ENCODE data around the gene KRTAP27-1. TPM values are rescaled to one million over a fixed set of nuclear protein-coding genes. Genes with fewer than 3 reads are reported as not detected.

The KRTAP27-1 gene
- total RNA-seq, 2 donors from 2014 or later = not detected

DNA sequence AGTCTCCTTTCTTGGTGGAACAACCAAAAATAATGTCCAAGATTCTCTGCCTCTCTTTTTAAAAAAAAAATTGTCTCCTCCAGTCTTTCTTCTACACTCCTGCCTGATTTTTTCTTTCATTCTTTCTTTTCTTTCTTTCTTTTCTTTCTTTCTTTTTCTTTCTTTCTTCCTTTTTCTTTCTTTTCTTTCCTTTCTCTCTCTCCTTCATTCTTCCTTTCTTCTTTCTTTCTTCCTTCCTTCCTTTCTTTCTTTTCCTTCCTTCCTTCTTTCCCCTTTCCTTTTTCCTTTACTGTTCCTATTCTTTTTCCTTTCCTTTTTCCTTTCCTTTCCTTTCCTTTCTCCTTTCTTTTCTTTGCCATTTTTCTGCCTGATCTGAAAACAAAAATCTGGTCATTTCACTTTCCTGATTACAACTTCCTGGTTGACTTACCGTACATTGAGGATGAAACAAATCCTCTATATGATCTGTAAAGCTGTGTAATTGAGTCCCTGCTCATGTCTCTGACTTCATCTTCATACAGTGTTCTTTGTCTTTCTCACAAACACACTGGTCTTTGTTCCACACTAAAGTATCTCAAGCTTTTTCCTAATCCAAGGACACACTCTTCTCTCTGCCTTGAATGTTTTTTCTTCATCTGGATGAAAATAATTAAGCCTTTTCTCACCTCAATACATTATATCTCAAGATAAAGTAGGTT is 17.0 kb upstream of the KRTAP27-1 start:
- Histone ChIP-seq H3K4me3 (no peak overlapping the region), H3K9me3 (no peaks in the 10 kb centered on the region), H3K27ac (no peak overlapping the region), H3K36me3 (replicated peaks in 1 of 2; ENCODE audit: insufficient read depth in 1 of 2, low read depth in 2 of 2) (no peaks in the 10 kb centered on the region), H3K27me3 (no peaks in the 10 kb centered on the region), H3K4me1 (no peaks in the 10 kb centered on the region)
- WGBS, 2 donors = 46 to 51% methylated on average over 1 of the region's 1 CpG
- ATAC-seq (no peak), DNase-seq (no peak)
- intact Hi-C loops (cut with DNase I) = no loop called here
- TF ChIP-seq POLR2A (IDR thresholded peaks at IDR 0.05) = no peak

DNA sequence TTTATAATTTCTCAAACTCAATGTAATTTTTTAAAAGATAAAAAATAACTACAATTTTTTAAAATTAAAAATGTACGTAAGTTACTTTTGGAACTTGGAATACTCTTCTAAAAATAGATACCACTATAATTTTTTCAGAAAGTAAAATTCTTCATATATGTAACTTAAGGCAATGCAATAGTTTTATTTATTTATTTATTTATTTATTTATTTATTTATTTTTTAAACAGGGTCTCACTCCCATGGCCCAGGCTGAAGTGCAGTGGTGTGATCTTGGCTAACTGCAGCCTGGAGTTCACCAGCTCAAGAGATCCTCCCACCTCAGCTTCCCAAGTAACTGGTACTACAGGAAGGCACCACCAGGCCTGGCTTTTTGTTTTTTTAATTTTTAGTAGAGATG is 14.0 kb upstream of the KRTAP27-1 start:
- TF ChIP-seq POLR2A (IDR thresholded peaks at IDR 0.05) = no peak
- TF ChIP-seq CTCF (IDR thresholded peaks at IDR 0.05) = no peak
- Histone ChIP-seq H3K9me3 (no peaks in the 10 kb centered on the region), H3K4me1 (no peaks in the 10 kb centered on the region), H3K36me3 (replicated peaks in 1 of 2; ENCODE audit: insufficient read depth in 1 of 2, low read depth in 2 of 2) (no peaks in the 10 kb centered on the region), H3K27me3 (no peaks in the 10 kb centered on the region), H3K27ac (no peak overlapping the region), H3K4me3 (no peak overlapping the region)
- intact Hi-C loops (cut with DNase I) = no loop called here
- 95 to 96% methylated on average over 1 of the region's 1 CpG for WGBS, 2 donors
- ATAC-seq (no peak), DNase-seq (no peak)

GRCh38 chr21:30349572-30349971 is 12.1 kb upstream of the KRTAP27-1 start:
- H3K27me3 ChIP-seq = no peaks in the 10 kb centered on the region
- H3K4me3 ChIP-seq = no peak overlapping the region
- ATAC-seq = no peak
- DNase-seq = no peak
- WGBS, 2 donors = 39 to 43% methylated on average over 3 of the region's 3 CpGs
- no peaks in the 10 kb centered on the region for H3K36me3 ChIP-seq (replicated peaks in 1 of 2; ENCODE audit: insufficient read depth in 1 of 2, low read depth in 2 of 2)
- no peak overlapping the region for H3K27ac ChIP-seq
- no peaks in the 10 kb centered on the region for H3K4me1 ChIP-seq
- TF ChIP-seq POLR2A (IDR thresholded peaks at IDR 0.05) = no peak
- no peak for TF ChIP-seq CTCF (IDR thresholded peaks at IDR 0.05)
- intact Hi-C loops (cut with DNase I) = no loop called here
- no peaks in the 10 kb centered on the region for H3K9me3 ChIP-seq

DNA sequence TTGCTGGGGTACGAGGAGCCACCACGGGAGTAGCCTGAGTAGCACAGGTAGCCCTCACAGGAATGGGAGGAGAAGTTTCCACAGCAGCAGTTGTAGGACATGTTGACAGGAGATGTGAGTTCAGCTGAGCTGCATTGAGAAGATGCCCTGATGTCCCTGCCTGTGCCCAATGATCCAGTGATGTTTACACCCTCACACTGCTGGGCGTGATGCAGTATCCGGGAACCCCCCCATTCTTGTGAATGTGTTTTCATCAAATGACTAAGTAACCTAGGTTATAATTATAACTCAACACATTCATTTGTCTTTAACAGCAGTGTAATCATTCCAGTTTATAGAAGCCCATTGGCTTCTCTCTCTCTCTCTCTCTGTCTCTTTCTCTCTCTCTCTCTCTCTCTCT is 11.0 kb upstream of the KRTAP27-1 start, which contains the start of gene KRTAP23-1:
KRTAP23-1 (minus strand) TSS at position 101 of the 400 bp plus-strand sequence; CDS start at position 101, 0 bp downstream.
- TF ChIP-seq POLR2A (IDR thresholded peaks at IDR 0.05) = no peak
- no peak for TF ChIP-seq CTCF (IDR thresholded peaks at IDR 0.05)
- Histone ChIP-seq H3K9me3 (no peaks in the 10 kb centered on the region), H3K4me3 (no peak within 1 kb of the TSS), H3K4me1 (no peaks in the 10 kb centered on the region), H3K27ac (no peak within 1 kb of the TSS), H3K36me3 (replicated peaks in 1 of 2; ENCODE audit: insufficient read depth in 1 of 2, low read depth in 2 of 2) (no peaks in the 10 kb centered on the region), H3K27me3 (no peaks in the 10 kb centered on the region)
- no peak for DNase-seq
- whole genome bisulfite sequencing, 2 donors = 68 to 75% methylated on average over 4 of the region's 4 CpGs
- ATAC-seq = no peak
- intact Hi-C loops (cut with DNase I) = no loop called here

GRCh38 chr21:30345014-30345413 is 7.5 kb upstream of the KRTAP27-1 start:
- intact Hi-C loops (cut with DNase I) = no loop called here
- TF ChIP-seq POLR2A (IDR thresholded peaks at IDR 0.05) (no peak), CTCF (IDR thresholded peaks at IDR 0.05) (no peak)
- no peaks in the 10 kb centered on the region for H3K9me3 ChIP-seq
- ATAC-seq (no peak), DNase-seq (no peak)
- no peak overlapping the region for H3K27ac ChIP-seq
- no peaks in the 10 kb centered on the region for H3K27me3 ChIP-seq
- no peaks in the 10 kb centered on the region for H3K36me3 ChIP-seq (replicated peaks in 1 of 2; ENCODE audit: insufficient read depth in 1 of 2, low read depth in 2 of 2)
- H3K4me1 ChIP-seq = no peaks in the 10 kb centered on the region
- H3K4me3 ChIP-seq = no peak overlapping the region
- 56 to 66% methylated on average over 2 of the region's 2 CpGs for WGBS, 2 donors
